Lower leg skin (tissue), 4 donors: ENCODE measurements around the gene PROX1. TPM values are rescaled to one million over a fixed set of nuclear protein-coding genes. Genes with fewer than 3 reads are reported as not detected.

Experiments used
- DNase-seq, 2 donors: peaks; one replicate each; pipeline ENCODE4 v3.0.0-alpha.2; 2019; ENCODE audit warnings: low spot score in 2 of 2
- H3K4me3 ChIP-seq: fragments of 200-600 bp; sonication (generic); 2 replicates; pipeline ENCODE4 v1.5.1; 2017; ENCODE audit warnings: mild to moderate bottlenecking, low read depth; ENCODE audit not compliant: poor library complexity, severe bottlenecking
- CTCF ChIP-seq, 3 donors: fragments of 450-650 bp; IDR thresholded peaks; one replicate each; pipeline ENCODE4 v1.5.1; 2016; ENCODE audit warnings: antibody characterized with exemption in 3 of 3, mild to moderate bottlenecking in 3 of 3, moderate library complexity in 2 of 3
- POLR2A ChIP-seq, 2 donors: fragments of 450-650 bp; IDR thresholded peaks; one replicate each; pipeline ENCODE4 v1.6.1; 2016 to 2017; ENCODE audit warnings: antibody characterized with exemption in 2 of 2, mild to moderate bottlenecking in 1 of 2, moderate library complexity in 1 of 2
- WGBS, 2 donors: methylation state at CpG; one replicate each; pipeline ENCODE4 v1.1.5; 2018; 5-methylcytosine and 5-hydroxymethylcytosine counted together
- intact Hi-C: fragments of 100-400 bp; cut with DNase I; formaldehyde crosslinking; loops from one replicate; pipeline ENCODE4 v1.15.0; 2023; ENCODE audit warnings: low total_unique reads
- total RNA-seq, 4 donors: library from RNA; depleted of rRNA; stranded (reverse); fragments of >200 nt; gene quantifications; one replicate each; pipeline ENCODE4 v1.1.0, GENCODE V29; 2016

PROX1 gene
- total RNA-seq, 4 donors from 2014 or later: 0.74 to 4.2 (median 1.9) TPM

DNA sequence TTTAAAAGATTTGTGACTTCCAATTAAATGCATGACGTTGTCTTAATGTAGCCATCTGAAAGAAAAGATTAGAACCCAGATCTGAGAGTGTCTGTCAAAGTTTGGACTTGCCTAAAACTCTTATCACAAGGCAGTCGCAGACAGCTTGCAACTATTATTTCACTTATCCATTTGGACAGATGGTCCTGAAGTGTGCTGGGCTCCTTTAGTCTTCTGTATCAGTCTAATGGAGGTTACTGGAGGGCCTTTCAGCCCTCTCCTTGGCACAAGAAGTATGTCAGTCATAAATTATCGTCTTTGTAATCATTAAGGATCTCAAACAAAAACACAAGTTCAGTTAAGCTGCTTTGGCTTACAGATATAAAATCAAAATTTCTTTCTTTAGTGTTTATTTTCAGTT, 15.5 kb downstream of the PROX1 start:
- intact Hi-C loops: no loop called here
- TF ChIP-seq POLR2A (IDR thresholded peaks at IDR 0.05) (no peak), CTCF (IDR thresholded peaks at IDR 0.05) (no peak)
- 51 to 66% methylated on average over 3 of the region's 3 CpGs for WGBS, 2 donors
- H3K4me3 ChIP-seq: no peak overlapping the region
- no peak for DNase-seq

- H3K4me3 ChIP-seq: no peak overlapping the region
- intact Hi-C loops: no loop called here
- no peak for DNase-seq
- TF ChIP-seq CTCF (IDR thresholded peaks at IDR 0.05) (no peak), POLR2A (IDR thresholded peaks at IDR 0.05) (no peak)
- WGBS, 2 donors: 54 to 63% methylated on average over 2 of the region's 2 CpGs
Observed at GRCh38 chr1:214004014-214004413, 16.2 kb downstream of the PROX1 start.

- intact Hi-C loops: no loop called here
- TF ChIP-seq CTCF (IDR thresholded peaks at IDR 0.05): no peak
- TF ChIP-seq POLR2A (IDR thresholded peaks at IDR 0.05): no peak
- DNase-seq: no peak
Observed at GRCh38 chr1:214004795-214005194, 17.0 kb downstream of the PROX1 start.

DNA sequence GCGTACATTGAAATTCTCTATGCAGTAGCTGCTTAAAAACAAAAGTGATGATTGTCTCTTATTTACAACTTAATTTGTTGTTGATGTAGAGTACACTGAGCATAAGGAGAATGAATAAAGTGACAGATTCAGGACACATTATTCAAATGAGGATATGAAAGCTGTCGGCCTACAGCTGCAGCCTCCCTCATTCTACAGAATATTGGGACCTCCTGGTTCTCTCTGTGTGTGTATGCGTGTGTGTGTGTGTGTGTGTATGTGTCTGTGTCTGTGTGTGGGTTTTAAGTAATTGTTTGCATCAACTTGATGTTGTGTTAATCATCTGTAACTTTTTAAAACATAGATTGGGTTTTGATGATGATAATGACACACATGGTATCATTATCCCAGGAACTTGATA, 17.9 kb downstream of the PROX1 start:
- DNase-seq: no peak
- WGBS, 2 donors: 85 to 98% methylated on average over 3 of the region's 3 CpGs
- intact Hi-C loops: no loop called here
- H3K4me3 ChIP-seq: no peak overlapping the region
- TF ChIP-seq POLR2A (IDR thresholded peaks at IDR 0.05) (no peak), CTCF (IDR thresholded peaks at IDR 0.05) (no peak)

More at GRCh38 chr1:214004795-214005194, 17.0 kb downstream of the PROX1 start:
- no peak overlapping the region for H3K4me3 ChIP-seq
- WGBS, 2 donors: 90% methylated on average over 4 of the region's 4 CpGs

DNA sequence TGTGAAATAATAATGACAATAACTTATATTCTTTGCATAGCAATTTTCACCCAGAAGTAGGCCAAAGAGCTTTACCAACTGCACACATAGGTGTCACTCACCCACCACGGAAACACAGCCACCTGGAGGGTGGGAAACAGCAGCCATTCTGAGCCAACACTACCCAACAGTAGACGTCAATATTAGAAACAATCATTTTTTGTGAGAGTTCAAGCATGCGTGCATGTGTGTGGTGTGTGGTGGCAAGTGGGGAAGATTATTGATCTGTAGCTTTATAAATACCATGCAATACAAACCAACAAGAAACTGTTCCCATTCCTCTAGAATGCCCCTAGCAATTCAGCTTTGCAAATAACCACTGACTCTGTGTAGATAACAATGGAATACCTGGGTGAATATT, 19.1 kb downstream of the PROX1 start:
- no peak overlapping the region for H3K4me3 ChIP-seq
- no peak for DNase-seq
- intact Hi-C loops: no loop called here
- no peak for TF ChIP-seq CTCF (IDR thresholded peaks at IDR 0.05)
- TF ChIP-seq POLR2A (IDR thresholded peaks at IDR 0.05): no peak
- 93 to 96% methylated on average over 3 of the region's 3 CpGs for WGBS, 2 donors

DNA sequence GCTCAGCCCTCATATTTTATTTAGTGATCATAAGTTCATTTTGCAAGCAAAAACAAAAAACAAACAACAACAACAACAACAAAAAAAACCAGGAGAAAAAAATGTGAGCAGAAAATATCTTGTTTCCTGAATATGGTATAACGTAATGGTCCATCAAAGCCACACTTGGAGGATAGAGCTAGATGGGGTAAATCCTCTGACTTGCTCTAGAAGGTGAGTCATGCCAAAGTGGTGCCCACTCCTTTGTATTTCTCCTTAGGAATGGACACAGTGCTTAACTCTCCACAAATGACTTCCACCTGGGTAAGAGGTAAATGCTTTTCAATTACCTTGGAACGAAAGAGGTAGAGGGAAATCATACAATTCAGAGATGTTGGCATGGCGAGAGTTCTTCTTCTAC, 20.6 kb downstream of the PROX1 start:
- no peak overlapping the region for H3K4me3 ChIP-seq
- intact Hi-C loops: no loop called here
- TF ChIP-seq CTCF (IDR thresholded peaks at IDR 0.05): no peak
- TF ChIP-seq POLR2A (IDR thresholded peaks at IDR 0.05): no peak
- 96% methylated on average over 3 of the region's 3 CpGs for WGBS, 2 donors
- no peak for DNase-seq
